Liver (tissue), 9 donors: Measurements from ENCODE around the gene DIP2B. TPM values are rescaled to one million over a fixed set of nuclear protein-coding genes. Genes with fewer than 3 reads are reported as not detected.

ENCODE experiments used
- DNase-seq: peaks from one replicate; pipeline ENCODE4 v3.0.0-alpha.2; 2017; ENCODE audit warnings: low spot score
- H3K27ac ChIP-seq, 2 donors: one replicate each; pipeline ENCODE4 v1.7.0; 2013; ENCODE audit warnings: inconsistent platforms in 2 of 2, low read length in 2 of 2, control low read depth in 1 of 2, low read depth in 1 of 2, mild to moderate bottlenecking in 1 of 2
- H3K27me3 ChIP-seq, 4 donors: one replicate each; pipeline versions ENCODE4 v1.6.1 to v1.7.0; 2013; ENCODE audit warnings: low read length in 3 of 4, inconsistent platforms in 1 of 4, mild to moderate bottlenecking in 1 of 4, moderate library complexity in 1 of 4; ENCODE audit not compliant: control insufficient read depth in 4 of 4, insufficient read depth in 4 of 4
- H3K36me3 ChIP-seq, 4 donors: one replicate each; pipeline versions ENCODE4 v1.6.1 to v1.7.0; 2013; ENCODE audit warnings: low read length in 3 of 4, mild to moderate bottlenecking in 3 of 4, low read depth in 1 of 4, moderate library complexity in 1 of 4; ENCODE audit not compliant: control insufficient read depth in 4 of 4, insufficient read depth in 3 of 4
- H3K4me1 ChIP-seq, 4 donors: one replicate each; pipeline versions ENCODE4 v1.6.1 to v1.7.0; 2013; ENCODE audit warnings: low read length in 3 of 4, mild to moderate bottlenecking in 3 of 4, moderate library complexity in 1 of 4; ENCODE audit not compliant: control insufficient read depth in 4 of 4, insufficient read depth in 4 of 4
- H3K4me3 ChIP-seq, 3 donors: one replicate each; pipeline versions ENCODE4 v1.6.1 to v1.7.0; 2013; ENCODE audit warnings: low read length in 3 of 3, control low read depth in 1 of 3, low read depth in 1 of 3, mild to moderate bottlenecking in 1 of 3
- H3K9ac ChIP-seq, 2 donors: one replicate each; pipeline ENCODE4 v1.7.0; 2013; ENCODE audit warnings: low read length in 2 of 2, mild to moderate bottlenecking in 2 of 2, moderate library complexity in 2 of 2, control low read depth in 1 of 2, low read depth in 1 of 2
- H3K9me3 ChIP-seq, 4 donors: one replicate each; pipeline versions ENCODE4 v1.6.1 to v1.7.0; 2013; ENCODE audit warnings: low read length in 3 of 4; ENCODE audit not compliant: control insufficient read depth in 4 of 4
- EGR1 ChIP-seq, 2 donors: IDR thresholded peaks; 2 replicates each; pipeline ENCODE4 v1.6.1; 2016 to 2018; ENCODE audit warnings: antibody characterized with exemption in 2 of 2, low read depth in 2 of 2
- FOXA1 ChIP-seq: IDR thresholded peaks from 2 replicates; pipeline ENCODE4 v1.6.1; 2016; ENCODE audit warnings: antibody characterized with exemption
- FOXA2 ChIP-seq: IDR thresholded peaks from 2 replicates; pipeline ENCODE4 v1.6.1; 2016; ENCODE audit warnings: antibody characterized with exemption
- GABPA ChIP-seq, 2 donors: IDR thresholded peaks in 1 of 2; conservative IDR thresholded peaks in 1 of 2; 2 replicates each; pipeline ENCODE4 v1.6.1; 2016; ENCODE audit warnings: antibody characterized with exemption in 2 of 2, mild to moderate bottlenecking in 1 of 2, moderate library complexity in 1 of 2
- HNF4A ChIP-seq, 2 donors: conservative IDR thresholded peaks; 2 replicates each; pipeline ENCODE4 v1.6.1; 2016; ENCODE audit warnings: antibody characterized with exemption in 2 of 2, mild to moderate bottlenecking in 2 of 2
- HNF4G ChIP-seq: IDR thresholded peaks from 2 replicates; pipeline ENCODE4 v1.6.1; 2016; ENCODE audit warnings: antibody characterized with exemption
- JUND ChIP-seq, 2 donors: IDR thresholded peaks; 2 replicates each; pipeline ENCODE4 v1.6.1; 2016; ENCODE audit warnings: antibody characterized with exemption in 2 of 2
- NR2F2 ChIP-seq: IDR thresholded peaks from 2 replicates; pipeline ENCODE4 v1.6.1; 2016; ENCODE audit warnings: antibody characterized with exemption
- RAD21 ChIP-seq, 2 donors: IDR thresholded peaks; 2 replicates each; pipeline ENCODE4 v1.6.1; 2016; ENCODE audit warnings: antibody characterized with exemption in 2 of 2, mild to moderate bottlenecking in 2 of 2
- RXRA ChIP-seq, 2 donors: IDR thresholded peaks; 2 replicates each; pipeline ENCODE4 v1.6.1; 2017 to 2018; ENCODE audit warnings: antibody characterized with exemption in 2 of 2, mild to moderate bottlenecking in 1 of 2
- SP1 ChIP-seq: IDR thresholded peaks from 2 replicates; pipeline ENCODE4 v1.6.1; 2018; ENCODE audit warnings: antibody characterized with exemption, mild to moderate bottlenecking
- TAF1 ChIP-seq: conservative IDR thresholded peaks from 2 replicates; pipeline ENCODE4 v1.6.1; 2016; ENCODE audit warnings: antibody characterized with exemption, mild to moderate bottlenecking
- YY1 ChIP-seq: IDR thresholded peaks from 2 replicates; pipeline ENCODE4 v1.6.1; 2016; ENCODE audit warnings: antibody characterized with exemption, mild to moderate bottlenecking
- WGBS: extraction: QIAGEN DNeasy Blood & Tissue Kit; methylation state at CpG from one replicate; pipeline ENCODE4 v1.1.7; 2013; 5-methylcytosine and 5-hydroxymethylcytosine counted together
- polyA plus RNA-seq, 2 donors: library from polyadenylated mRNA; stranded (reverse) in 1 of 2; unstranded in 1 of 2; fragments of 200-250 nt in 1 of 2; fragments of >200 nt in 1 of 2; fragmentation: Nextera tagmentation in 1 of 2; extraction: Ambion mirVana in 1 of 2; gene quantifications; one replicate each; pipeline versions ENCODE4 v1.2.1 to v1.2.3, GENCODE V29; 2013 to 2015
- total RNA-seq, 2 donors: library from RNA; depleted of rRNA; stranded (reverse); fragments of >200 nt; gene quantifications; one replicate each; pipeline ENCODE4 v1.2.3, GENCODE V29; 2014
- TF ChIP-seq, protein P1 (sequence below): IDR thresholded peaks from 2 replicates; pipeline ENCODE4 v1.6.1; 2016; ENCODE audit warnings: antibody characterized with exemption
- TF ChIP-seq, protein P2 (sequence below): IDR thresholded peaks from 2 replicates; pipeline ENCODE4 v1.6.1; 2016; ENCODE audit warnings: antibody characterized with exemption
- TF ChIP-seq, protein P3 (sequence below): fragments of 150-350 bp; IDR thresholded peaks from 2 replicates; pipeline ENCODE4 v1.5.1; 2017; ENCODE audit warnings: improper control_type of control experiment, low read depth, low read length; ENCODE audit not compliant: missing input control
- TF ChIP-seq, protein P4 (sequence below): IDR thresholded peaks from 2 replicates; pipeline ENCODE4 v1.6.1; 2016; ENCODE audit warnings: antibody characterized with exemption, mild to moderate bottlenecking
- TF ChIP-seq, protein P5 (sequence below): IDR thresholded peaks from 2 replicates; pipeline ENCODE4 v1.6.1; 2016; ENCODE audit warnings: antibody characterized with exemption
- donor health status: healthy.
- donor health status: healthy.
- donor health status: healthy.
- donor health status: healthy.
- donor health status: healthy.

Gene DIP2B
- total and polyA plus RNA-seq, 4 donors: 4.8 to 30.7 (median 13.8) TPM

DNA sequence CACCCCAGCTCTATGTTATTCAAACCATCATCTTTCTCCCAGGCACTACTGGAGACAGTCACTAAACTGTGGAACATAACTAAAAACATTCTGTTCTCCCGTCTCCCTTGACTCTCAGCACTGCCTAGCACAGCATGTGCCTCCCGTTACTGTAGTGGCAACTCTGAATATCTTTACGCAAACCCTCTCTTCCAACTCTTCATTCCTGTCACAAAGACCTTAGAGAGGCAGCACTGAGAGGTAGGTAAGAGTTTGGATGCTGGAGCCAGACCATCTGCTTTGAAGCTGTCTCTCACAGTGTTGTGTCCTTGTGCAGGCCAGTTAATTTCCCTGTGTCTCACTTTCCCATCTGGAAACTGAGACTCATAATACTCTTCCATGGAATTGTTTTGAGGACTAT lies 108.1 kb downstream of the DIP2B start:
- no peak for TF ChIP-seq HNF4G
- no peak for TF ChIP-seq NR2F2
- no peak for TF ChIP-seq HNF4A (conservative IDR thresholded peaks at IDR 0.05)
- DNase-seq: no peak
- Histone ChIP-seq H3K4me3 (no peak overlapping the region), H3K36me3 (no peaks in the 10 kb centered on the region), H3K27ac (no peak overlapping the region), H3K4me1 (peaks cover 0 to 24% (median under 1%) of the 10 kb centered on the region in 4 donors), H3K9ac (no peak overlapping the region), H3K27me3 (no peaks in the 10 kb centered on the region), H3K9me3 (no peaks in the 10 kb centered on the region)
- WGBS: 96% methylated on average over 3 of the region's 3 CpGs

DNA sequence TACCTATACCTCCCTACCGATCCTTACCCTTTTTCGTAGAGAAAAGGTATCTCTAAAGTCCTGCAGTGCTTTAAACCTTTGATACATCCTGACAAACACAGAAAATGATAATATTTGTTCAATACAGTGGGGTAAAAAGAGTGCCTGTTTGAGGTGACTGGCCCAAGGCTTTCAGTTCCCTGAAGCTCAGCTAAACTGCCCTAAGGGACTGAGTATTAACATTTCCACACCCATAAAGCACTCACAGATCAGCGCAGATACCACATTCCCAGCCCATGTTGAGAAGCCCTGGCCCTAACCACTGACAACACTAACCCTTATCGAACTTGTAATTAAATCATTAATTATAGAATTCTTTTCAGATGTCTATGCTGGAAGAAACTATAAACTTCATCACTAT lies 108.7 kb downstream of the DIP2B start:
- Histone ChIP-seq H3K27ac (no peak overlapping the region), H3K4me1 (peaks cover 0 to 19% (median 0%) of the 10 kb centered on the region in 4 donors), H3K27me3 (no peaks in the 10 kb centered on the region), H3K9ac (no peak overlapping the region), H3K36me3 (no peaks in the 10 kb centered on the region), H3K9me3 (no peaks in the 10 kb centered on the region), H3K4me3 (no peak overlapping the region)
- 86% methylated on average over 4 of the region's 4 CpGs for WGBS
- no peak for DNase-seq
- TF ChIP-seq, protein P1, sequence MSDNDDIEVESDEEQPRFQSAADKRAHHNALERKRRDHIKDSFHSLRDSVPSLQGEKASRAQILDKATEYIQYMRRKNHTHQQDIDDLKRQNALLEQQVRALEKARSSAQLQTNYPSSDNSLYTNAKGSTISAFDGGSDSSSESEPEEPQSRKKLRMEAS: no peak
- TF ChIP-seq GABPA (IDR thresholded peaks at IDR 0.05 in 1 of 2, conservative IDR thresholded peaks at IDR 0.05 in 1 of 2) (no peak), TAF1 (no peak), SP1 (no peak), RXRA (IDR thresholded peaks at IDR 0.05) (no peak), FOXA2 (no peak), FOXA1 (no peak), NR2F2 (no peak), JUND (IDR thresholded peaks at IDR 0.05) (no peak), RAD21 (IDR thresholded peaks at IDR 0.05) (no peak), HNF4A (conservative IDR thresholded peaks at IDR 0.05) (no peak), YY1 (no peak), EGR1 (IDR thresholded peaks at IDR 0.05; ENCODE audit: low read depth in 2 of 2) (no peak), HNF4G (no peak)
- TF ChIP-seq, protein P2, sequence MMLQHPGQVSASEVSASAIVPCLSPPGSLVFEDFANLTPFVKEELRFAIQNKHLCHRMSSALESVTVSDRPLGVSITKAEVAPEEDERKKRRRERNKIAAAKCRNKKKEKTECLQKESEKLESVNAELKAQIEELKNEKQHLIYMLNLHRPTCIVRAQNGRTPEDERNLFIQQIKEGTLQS: no peak
- TF ChIP-seq, protein P3, sequence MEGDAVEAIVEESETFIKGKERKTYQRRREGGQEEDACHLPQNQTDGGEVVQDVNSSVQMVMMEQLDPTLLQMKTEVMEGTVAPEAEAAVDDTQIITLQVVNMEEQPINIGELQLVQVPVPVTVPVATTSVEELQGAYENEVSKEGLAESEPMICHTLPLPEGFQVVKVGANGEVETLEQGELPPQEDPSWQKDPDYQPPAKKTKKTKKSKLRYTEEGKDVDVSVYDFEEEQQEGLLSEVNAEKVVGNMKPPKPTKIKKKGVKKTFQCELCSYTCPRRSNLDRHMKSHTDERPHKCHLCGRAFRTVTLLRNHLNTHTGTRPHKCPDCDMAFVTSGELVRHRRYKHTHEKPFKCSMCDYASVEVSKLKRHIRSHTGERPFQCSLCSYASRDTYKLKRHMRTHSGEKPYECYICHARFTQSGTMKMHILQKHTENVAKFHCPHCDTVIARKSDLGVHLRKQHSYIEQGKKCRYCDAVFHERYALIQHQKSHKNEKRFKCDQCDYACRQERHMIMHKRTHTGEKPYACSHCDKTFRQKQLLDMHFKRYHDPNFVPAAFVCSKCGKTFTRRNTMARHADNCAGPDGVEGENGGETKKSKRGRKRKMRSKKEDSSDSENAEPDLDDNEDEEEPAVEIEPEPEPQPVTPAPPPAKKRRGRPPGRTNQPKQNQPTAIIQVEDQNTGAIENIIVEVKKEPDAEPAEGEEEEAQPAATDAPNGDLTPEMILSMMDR: no peak
- TF ChIP-seq, protein P4, sequence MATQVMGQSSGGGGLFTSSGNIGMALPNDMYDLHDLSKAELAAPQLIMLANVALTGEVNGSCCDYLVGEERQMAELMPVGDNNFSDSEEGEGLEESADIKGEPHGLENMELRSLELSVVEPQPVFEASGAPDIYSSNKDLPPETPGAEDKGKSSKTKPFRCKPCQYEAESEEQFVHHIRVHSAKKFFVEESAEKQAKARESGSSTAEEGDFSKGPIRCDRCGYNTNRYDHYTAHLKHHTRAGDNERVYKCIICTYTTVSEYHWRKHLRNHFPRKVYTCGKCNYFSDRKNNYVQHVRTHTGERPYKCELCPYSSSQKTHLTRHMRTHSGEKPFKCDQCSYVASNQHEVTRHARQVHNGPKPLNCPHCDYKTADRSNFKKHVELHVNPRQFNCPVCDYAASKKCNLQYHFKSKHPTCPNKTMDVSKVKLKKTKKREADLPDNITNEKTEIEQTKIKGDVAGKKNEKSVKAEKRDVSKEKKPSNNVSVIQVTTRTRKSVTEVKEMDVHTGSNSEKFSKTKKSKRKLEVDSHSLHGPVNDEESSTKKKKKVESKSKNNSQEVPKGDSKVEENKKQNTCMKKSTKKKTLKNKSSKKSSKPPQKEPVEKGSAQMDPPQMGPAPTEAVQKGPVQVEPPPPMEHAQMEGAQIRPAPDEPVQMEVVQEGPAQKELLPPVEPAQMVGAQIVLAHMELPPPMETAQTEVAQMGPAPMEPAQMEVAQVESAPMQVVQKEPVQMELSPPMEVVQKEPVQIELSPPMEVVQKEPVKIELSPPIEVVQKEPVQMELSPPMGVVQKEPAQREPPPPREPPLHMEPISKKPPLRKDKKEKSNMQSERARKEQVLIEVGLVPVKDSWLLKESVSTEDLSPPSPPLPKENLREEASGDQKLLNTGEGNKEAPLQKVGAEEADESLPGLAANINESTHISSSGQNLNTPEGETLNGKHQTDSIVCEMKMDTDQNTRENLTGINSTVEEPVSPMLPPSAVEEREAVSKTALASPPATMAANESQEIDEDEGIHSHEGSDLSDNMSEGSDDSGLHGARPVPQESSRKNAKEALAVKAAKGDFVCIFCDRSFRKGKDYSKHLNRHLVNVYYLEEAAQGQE: no peak
- TF ChIP-seq, protein P5, sequence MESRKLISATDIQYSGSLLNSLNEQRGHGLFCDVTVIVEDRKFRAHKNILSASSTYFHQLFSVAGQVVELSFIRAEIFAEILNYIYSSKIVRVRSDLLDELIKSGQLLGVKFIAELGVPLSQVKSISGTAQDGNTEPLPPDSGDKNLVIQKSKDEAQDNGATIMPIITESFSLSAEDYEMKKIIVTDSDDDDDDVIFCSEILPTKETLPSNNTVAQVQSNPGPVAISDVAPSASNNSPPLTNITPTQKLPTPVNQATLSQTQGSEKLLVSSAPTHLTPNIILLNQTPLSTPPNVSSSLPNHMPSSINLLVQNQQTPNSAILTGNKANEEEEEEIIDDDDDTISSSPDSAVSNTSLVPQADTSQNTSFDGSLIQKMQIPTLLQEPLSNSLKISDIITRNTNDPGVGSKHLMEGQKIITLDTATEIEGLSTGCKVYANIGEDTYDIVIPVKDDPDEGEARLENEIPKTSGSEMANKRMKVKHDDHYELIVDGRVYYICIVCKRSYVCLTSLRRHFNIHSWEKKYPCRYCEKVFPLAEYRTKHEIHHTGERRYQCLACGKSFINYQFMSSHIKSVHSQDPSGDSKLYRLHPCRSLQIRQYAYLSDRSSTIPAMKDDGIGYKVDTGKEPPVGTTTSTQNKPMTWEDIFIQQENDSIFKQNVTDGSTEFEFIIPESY: no peak
